Stimulated activated naive CD8-positive, alpha-beta T cell treated with anti-CD3 and anti-CD28 coated beads, Interleukin-15, Interleukin-2, amounts not matched to agents 100 U/mL and 50 U/mL, for 24 hours (primary cell): ENCODE results near the gene VEGFD.
A peak's percentile ranks its signal among the peaks of the same experiment; 100 is the strongest.
"Not testable (repeated sequence)": the region's sequence is repeated elsewhere in the genome, so short reads cannot be mapped to it uniquely, and the experiment has no call there.

Experiments
- ATAC-seq: fragments of 150-1000 bp; cut with Tn5 transposase; one replicate; pipeline ENCODE4 v1.10.0; 2021
- DNase-seq: peaks from one replicate; pipeline ENCODE4 v3.0.0; 2021

VEGFD gene

DNA sequence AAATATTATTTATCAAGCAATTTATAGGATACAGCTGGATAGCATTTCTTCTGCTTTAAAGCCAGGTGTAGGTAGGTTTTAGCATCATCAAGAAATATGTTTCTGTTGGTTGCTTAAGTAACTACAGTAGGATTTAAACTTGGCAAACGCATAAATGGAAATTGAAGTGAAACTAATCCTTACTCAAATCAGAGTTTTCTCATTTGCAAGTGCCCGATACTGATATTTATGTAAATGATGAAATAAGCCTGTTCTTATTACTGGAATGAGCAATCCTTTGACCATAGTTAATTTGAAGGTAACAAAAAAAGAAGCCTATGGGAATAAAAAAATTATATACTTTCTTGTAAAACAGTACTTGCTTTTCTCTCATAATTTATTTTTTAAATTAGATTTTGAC, 25.7 kb downstream of the VEGFD start:
- ATAC-seq (no peak), DNase-seq (no peak)

- DNase-seq, result no peak
- ATAC-seq, result no peak
Observed at GRCh38 chrX:15356444-15356843, 27.8 kb downstream of the VEGFD start.

GRCh38 chrX:15350329-15350996, 33.8 kb downstream of the VEGFD start:
- no peak for ATAC-seq
- DNase-seq, result no peak

DNA sequence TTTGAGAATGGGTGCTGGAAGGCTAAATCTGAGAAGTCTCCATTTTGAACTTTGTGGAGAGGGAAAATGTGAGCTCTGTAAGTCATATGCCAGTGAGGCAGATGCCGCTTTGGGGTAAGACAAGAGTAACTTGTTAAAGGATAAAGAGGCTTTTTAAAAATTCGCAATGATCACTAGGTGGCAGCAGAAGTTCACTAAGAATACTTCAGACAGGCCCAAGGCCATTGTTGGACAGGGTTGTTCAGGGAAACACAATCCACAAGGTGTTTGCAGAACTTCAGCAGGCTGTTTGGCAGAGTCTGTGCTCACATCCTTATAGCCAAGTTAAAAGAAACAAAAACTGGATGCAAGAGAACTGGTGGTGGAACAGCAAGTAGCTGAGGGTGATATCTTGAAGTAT, 35.2 kb downstream of the VEGFD start:
- ATAC-seq, result no peak
- DNase-seq, result peak; percentile 5

DNA sequence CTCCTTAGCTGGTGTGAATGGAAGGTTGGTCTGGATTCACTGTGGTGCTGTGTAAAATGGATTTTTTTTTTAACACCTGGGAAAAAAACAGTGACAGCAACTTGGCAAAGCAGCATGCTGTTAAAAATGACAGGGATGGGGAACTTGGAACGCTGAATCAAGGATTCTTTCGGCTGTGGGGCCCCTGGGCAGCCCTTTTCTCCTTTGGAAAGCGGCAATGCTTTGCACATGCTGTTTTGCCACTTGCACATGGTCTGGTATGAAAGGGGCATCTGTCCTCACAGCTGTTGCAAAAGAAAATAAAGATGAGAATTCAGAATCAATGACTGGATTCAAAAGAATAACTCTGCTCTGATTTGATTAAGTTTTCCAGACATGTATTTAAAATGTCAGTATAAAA, 38.2 kb downstream of the VEGFD start:
- no peak for DNase-seq
- no peak for ATAC-seq

DNA sequence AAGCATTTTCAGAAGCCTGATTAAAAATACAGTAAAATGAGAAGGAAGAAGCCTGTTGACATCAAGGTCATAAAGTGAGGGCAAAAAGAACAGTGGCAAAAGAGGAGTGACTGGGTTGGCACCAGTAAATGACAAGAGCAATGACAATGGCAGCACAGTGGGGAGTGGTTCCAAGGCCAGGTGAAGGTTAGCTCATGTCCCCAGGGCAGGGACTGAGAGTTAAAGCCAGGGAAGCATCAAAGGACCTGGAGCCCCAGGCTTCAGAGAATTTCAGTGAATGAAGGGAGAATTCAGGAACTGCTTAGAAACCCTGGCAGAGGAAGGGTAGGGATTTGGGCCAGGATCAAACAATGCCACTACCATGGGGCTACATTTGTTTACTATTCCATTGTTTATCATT, 40.1 kb downstream of the VEGFD start:
- ATAC-seq (no peak), DNase-seq (no peak)

- no peak for ATAC-seq
- DNase-seq, result no peak
Observed at GRCh38 chrX:15343075-15343476, 41.1 kb downstream of the VEGFD start.

DNA sequence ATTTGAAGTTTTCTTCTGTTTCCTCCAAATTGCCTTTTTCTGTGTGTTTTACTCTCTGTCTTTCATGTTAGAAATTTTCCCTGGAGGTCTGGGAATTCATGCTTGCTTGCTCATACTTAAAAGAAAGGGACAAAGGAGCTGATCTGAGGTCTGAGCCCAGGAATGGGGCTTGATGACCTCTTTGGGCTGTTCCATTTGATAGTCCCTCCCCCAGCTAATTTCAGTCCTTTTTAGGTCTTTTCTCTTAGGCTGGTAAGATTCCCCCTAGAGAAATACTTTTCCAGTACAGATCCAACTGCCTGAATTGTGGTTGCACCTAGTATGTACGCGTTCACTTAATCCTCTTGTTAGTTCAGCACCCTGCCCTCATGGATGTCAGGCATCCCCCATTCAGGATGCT, 43.3 kb downstream of the VEGFD start:
- ATAC-seq, result no peak

DNA sequence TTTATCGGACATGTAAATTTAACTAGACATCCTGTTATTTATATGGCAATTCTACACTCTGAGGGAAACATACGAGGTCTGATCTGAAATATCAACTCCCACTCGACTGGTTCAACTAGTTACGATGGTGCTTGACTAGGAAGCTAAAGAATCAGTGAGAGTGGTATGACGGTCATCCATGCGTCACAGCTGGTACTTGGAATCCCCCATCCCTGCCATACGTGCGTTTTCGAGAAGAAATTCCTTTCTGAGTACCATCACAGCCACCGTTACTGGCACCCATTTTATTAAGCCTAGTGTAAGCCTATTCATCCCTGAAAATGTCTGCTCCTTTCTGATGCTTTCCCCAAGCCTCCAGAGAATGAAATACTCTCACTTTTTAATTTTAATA, 48.2 kb downstream of the VEGFD start:
- ATAC-seq, result no peak
- DNase-seq, result peak; percentile 34

More for the DNA sequence above, 43.3 kb downstream of the VEGFD start:
- no peak for DNase-seq

DNA sequence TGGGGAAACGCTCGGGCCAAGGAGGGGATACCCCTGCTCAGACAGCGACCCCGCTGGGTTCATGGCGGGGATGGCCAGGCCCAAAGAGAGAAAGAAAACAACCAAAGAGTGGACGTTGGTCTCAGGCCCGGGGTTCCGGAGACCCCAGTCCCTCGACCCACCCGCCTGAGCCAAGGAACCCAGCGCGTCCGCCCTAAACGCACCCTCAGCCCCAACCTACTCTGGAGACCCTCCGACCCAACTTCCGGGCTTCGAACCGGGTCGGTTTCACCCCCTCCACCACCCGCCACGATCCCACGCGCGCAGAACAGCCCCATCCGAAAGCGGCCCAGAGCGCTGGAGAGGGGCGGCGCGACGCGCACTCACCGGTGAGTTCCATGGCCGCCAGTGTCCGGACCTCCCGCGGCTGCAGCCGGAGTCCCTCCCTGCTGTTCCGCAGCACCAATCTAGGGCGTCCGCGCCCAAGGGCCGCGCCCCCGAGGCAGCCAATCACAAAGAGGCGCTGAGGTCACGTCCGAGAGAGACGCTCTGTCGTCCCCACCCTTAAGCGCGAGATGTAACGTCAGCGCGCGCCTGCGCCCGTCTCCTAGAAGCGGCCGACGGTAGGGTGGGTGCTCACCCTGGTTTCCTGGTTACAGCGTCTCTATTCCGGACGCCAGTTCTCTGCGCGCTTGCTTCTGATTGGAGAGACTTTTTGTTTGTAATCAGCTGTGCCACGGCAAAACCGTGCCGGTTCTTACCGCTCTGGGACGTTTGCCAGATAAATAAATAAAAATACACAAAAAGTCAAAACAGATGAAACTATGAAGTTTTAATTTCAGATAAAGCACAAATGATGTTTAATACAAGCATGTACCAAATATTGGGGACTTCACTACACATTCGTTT, 48.8 kb downstream of the VEGFD start, which contains the start of gene PIGA:
Gene PIGA, minus strand, starts transcription at position 389 of the 888 bp plus-strand sequence. CDS start 3,593 bp downstream, outside the sequence.
- DNase-seq (peak; percentile 87), ATAC-seq (peak; percentile 99)

DNA sequence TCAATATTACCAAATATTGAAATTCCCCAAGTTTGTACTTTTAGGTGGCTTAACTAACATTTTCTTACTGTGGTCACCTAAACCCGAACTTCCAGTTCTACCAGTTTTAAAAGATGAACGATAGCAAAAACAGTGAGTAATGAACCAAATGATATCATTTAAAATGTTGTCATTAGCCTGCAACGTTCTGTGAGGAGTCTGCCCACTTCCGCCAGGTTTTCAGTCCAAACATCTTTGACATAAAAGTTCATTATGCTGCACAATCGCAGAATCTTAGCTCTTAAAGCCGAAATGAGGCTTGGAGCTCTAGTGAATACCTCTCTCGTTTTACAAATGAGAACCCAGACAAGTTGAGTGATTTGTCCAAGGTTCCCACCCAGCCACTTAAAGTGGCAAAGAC, 49.7 kb downstream of the VEGFD start:
- no peak for ATAC-seq
- no peak for DNase-seq

DNA sequence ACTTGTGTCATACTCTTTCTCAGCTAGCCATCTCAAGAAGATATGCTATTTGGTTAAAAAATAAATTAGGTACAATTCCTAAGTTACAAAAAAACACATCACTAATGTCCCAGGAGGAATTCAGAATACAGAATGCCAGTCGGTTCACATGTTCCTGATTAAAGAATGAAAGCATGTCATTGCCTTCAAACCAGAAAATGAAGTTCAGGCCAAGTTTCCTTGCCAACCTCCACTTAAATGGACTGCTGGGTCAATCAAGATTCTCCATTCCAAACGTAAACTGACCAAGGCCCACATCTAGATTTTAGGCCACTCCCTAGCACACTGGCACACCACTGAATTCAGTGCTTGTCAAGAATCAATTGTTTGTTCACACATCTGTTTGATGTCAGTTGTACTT, 55.4 kb downstream of the VEGFD start:
- ATAC-seq (no peak), DNase-seq (no peak)

- DNase-seq (no peak), ATAC-seq (no peak)
Observed at GRCh38 chrX:15328131-15328530, 56.1 kb downstream of the VEGFD start.

DNA sequence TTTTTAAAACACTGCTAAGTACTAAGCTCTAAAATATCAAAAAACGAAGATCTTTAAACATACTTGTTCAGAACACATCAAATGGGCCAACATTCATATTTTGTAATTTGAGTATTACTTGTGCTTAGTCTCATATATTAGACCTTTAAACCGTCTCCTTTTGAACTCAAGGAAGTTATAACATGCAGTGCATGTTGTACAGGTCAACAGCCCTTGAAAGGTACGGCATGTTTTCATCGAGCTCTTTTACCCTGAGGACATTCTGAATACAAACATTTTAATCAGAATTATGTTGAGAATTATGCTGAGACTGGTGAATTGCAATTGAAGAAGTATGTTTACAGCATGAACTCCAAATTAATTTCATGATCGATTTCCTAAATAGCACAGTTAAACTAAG, 61.7 kb downstream of the VEGFD start:
- ATAC-seq (no peak), DNase-seq (no peak)

- ATAC-seq, result no peak
- no peak for DNase-seq
Observed at GRCh38 chrX:15322072-15322471, 62.1 kb downstream of the VEGFD start.

- no peak for ATAC-seq
- DNase-seq, result no peak
Observed at GRCh38 chrX:15321447-15321846, 62.8 kb downstream of the VEGFD start.

DNA sequence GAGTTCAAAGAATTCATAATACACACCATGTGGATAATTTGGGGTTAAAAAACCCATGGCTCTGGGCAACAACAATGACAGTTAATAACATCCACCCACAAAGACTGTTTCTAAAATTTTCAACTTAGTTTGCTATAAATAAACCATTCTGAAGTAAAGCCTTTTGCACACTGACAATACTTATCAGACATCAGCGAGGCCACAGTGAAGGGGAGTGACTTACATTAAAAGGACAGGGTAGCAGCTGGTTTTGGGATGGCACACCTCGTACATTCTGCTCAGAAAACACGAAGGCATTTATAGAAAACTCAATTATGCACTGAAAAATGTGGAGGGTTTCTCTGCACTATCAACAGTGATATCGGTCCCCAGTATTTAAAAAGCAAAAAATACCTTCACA, 63.9 kb downstream of the VEGFD start:
- DNase-seq (no peak), ATAC-seq (no peak)

GRCh38 chrX:15319075-15319474, 65.1 kb downstream of the VEGFD start:
- ATAC-seq (no peak), DNase-seq (no peak)

GRCh38 chrX:15315509-15315908, 68.7 kb downstream of the VEGFD start, which contains the start of gene ASB11:
TSS of gene ASB11 (minus strand) at chrX:15315640. CDS start at chrX:15315605, 35 bp downstream.
- ATAC-seq (no peak), DNase-seq (no peak)

DNA sequence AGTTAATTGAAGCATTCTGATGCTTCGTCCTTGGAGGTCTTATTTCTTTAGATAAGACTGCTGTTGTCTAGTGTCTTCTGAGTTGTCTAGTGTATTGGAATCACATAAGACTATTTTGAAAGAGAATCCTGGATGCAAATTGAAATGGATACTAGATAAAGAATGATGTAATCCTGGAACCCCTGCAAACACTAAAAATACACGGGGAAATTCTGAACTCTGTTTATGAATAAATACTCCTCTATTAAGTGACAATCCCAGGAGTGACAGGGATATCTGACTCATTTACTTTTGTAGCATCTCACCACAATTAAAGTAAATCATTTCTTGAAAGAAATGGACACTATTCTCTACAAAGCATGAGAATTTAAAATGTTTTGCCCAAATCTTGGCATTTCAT, 69.7 kb downstream of the VEGFD start:
- no peak for DNase-seq
- ATAC-seq, result no peak

DNA sequence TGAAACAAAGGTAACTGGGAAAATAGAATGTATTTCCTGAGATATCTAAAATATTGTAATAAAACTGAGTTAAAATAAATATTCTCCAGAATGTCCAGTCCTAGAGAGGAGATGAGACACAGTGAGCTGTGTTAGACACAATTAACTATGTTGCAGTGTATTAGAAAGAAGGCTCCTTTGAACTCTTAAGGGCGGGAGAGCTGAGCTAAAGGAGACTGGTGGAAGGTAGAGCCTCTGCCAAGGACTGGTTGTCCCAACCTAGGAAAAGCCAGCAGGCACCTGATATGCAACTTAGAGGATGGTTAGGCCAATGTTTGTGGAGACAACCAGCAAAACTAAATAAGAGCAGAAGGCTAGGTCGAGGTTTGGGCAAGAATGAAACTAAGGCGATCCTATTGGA, 73.1 kb downstream of the VEGFD start:
- ATAC-seq (no peak), DNase-seq (no peak)

DNA sequence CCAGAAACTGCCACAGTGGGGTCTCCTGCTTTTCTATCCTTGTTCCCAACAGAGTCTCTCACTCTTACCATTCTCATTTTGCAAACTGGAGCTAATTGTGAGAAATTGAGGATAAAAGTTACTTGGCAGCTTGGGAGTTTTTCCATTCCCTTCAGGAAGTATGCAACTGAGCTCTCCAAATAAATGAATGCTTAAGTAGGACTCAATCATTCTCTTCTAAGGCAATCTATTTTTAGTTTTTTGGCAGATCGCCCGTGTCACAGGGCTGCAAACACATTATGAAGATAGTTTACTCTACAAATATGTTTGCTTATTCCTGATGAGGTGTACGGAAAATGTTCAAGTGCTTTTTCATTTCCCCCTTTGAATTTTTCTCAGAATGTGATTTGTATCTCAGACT, 74.1 kb downstream of the VEGFD start:
- ATAC-seq, result no peak

GRCh38 chrX:15305899-15306298, 78.3 kb downstream of the VEGFD start:
- ATAC-seq, DNase-seq: not testable (repeated sequence)

More for the DNA sequence above, 74.1 kb downstream of the VEGFD start:
- no peak for DNase-seq
